ENCODE results near the gene P3H2. TPM values are rescaled to one million over a fixed set of nuclear protein-coding genes. Genes with fewer than 3 reads are reported as not detected.
A peak's percentile ranks its signal among the peaks of the same experiment; 100 is the strongest.

Gene P3H2
- total and polyA plus RNA-seq, 2 experiments from 2014 or later: 8.2 to 24.2 TPM

- H3K9me3 Mint-ChIP-seq: no peaks in the 10 kb centered on the region
- peaks cover 75% of the 10 kb centered on the region for H3K4me1 Mint-ChIP-seq
- Histone ChIP-seq H3K4me1 (ENCODE audit: insufficient read depth) (peaks cover 64% of the 10 kb centered on the region), H3F3A (replicated peaks; ENCODE audit: low read depth) (no peaks in the 10 kb centered on the region), H3K27me3 (ENCODE audit: insufficient read depth) (no peaks in the 10 kb centered on the region), H3K4me3 (0 out of 2 replicates have a peak overlapping the region, but pooled peaks have one; percentile 3), H3K79me2 (replicated peaks; ENCODE audit: insufficient read depth) (no peaks in the 10 kb centered on the region), H3K4me2 (peak overlapping the region; percentile 15), H3K27ac (ENCODE audit: low read depth) (peak overlapping the region; percentile 92), H2AFZ (no peak overlapping the region), H3K36me3 (ENCODE audit: insufficient read depth) (no peaks in the 10 kb centered on the region), H3K9me2 (ENCODE audit: insufficient read depth) (no peaks in the 10 kb centered on the region), H4K20me1 (replicated peaks; ENCODE audit: insufficient read depth) (no peaks in the 10 kb centered on the region)
- no peaks in the 10 kb centered on the region for H3K36me3 Mint-ChIP-seq (ENCODE audit: low read depth)
- DNase-seq (ENCODE audit: low spot score) (peak; percentile 94), ATAC-seq (peak; percentile 94)
- TF ChIP-seq REST (IDR thresholded peaks at IDR 0.05; ENCODE audit: unreplicated experiment) (peak; percentile 3), EZH2phosphoT487 (IDR thresholded peaks at IDR 0.05; ENCODE audit: unreplicated experiment) (no peak), POLR2AphosphoS5 (IDR thresholded peaks at IDR 0.05; ENCODE audit: low read depth) (0 out of 2 replicates have a peak, but pooled peaks have one; percentile 30), NANOG (IDR thresholded peaks at IDR 0.05; ENCODE audit: borderline replicate concordance) (peak; percentile 99)
- TF ChIP-seq, protein P1, sequence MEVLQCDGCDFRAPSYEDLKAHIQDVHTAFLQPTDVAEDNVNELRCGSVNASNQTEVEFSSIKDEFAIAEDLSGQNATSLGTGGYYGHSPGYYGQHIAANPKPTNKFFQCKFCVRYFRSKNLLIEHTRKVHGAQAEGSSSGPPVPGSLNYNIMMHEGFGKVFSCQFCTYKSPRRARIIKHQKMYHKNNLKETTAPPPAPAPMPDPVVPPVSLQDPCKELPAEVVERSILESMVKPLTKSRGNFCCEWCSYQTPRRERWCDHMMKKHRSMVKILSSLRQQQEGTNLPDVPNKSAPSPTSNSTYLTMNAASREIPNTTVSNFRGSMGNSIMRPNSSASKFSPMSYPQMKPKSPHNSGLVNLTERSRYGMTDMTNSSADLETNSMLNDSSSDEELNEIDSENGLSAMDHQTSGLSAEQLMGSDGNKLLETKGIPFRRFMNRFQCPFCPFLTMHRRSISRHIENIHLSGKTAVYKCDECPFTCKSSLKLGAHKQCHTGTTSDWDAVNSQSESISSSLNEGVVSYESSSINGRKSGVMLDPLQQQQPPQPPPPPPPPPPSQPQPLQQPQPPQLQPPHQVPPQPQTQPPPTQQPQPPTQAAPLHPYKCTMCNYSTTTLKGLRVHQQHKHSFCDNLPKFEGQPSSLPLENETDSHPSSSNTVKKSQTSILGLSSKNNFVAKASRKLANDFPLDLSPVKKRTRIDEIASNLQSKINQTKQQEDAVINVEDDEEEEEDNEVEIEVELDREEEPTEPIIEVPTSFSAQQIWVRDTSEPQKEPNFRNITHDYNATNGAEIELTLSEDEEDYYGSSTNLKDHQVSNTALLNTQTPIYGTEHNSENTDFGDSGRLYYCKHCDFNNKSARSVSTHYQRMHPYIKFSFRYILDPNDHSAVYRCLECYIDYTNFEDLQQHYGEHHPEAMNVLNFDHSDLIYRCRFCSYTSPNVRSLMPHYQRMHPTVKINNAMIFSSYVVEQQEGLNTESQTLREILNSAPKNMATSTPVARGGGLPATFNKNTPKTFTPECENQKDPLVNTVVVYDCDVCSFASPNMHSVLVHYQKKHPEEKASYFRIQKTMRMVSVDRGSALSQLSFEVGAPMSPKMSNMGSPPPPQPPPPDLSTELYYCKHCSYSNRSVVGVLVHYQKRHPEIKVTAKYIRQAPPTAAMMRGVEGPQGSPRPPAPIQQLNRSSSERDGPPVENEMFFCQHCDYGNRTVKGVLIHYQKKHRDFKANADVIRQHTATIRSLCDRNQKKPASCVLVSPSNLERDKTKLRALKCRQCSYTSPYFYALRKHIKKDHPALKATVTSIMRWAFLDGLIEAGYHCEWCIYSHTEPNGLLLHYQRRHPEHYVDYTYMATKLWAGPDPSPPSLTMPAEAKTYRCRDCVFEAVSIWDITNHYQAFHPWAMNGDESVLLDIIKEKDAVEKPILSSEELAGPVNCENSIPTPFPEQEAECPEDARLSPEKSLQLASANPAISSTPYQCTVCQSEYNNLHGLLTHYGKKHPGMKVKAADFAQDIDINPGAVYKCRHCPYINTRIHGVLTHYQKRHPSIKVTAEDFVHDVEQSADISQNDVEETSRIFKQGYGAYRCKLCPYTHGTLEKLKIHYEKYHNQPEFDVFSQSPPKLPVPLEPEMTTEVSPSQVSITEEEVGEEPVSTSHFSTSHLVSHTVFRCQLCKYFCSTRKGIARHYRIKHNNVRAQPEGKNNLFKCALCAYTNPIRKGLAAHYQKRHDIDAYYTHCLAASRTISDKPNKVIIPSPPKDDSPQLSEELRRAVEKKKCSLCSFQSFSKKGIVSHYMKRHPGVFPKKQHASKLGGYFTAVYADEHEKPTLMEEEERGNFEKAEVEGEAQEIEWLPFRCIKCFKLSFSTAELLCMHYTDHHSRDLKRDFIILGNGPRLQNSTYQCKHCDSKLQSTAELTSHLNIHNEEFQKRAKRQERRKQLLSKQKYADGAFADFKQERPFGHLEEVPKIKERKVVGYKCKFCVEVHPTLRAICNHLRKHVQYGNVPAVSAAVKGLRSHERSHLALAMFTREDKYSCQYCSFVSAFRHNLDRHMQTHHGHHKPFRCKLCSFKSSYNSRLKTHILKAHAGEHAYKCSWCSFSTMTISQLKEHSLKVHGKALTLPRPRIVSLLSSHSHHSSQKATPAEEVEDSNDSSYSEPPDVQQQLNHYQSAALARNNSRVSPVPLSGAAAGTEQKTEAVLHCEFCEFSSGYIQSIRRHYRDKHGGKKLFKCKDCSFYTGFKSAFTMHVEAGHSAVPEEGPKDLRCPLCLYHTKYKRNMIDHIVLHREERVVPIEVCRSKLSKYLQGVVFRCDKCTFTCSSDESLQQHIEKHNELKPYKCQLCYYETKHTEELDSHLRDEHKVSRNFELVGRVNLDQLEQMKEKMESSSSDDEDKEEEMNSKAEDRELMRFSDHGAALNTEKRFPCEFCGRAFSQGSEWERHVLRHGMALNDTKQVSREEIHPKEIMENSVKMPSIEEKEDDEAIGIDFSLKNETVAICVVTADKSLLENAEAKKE (CRISPR knock-in tag; IDR thresholded peaks at IDR 0.05): peak; percentile 57; the same call in 1 of the 2 replicates
- H3K4me3 Mint-ChIP-seq: peak overlapping the region; percentile 50
- H3K27ac Mint-ChIP-seq: peak overlapping the region; percentile 98
- H3K27me3 Mint-ChIP-seq (ENCODE audit: insufficient read depth, low read depth, poor library complexity): peaks cover 2% of the 10 kb centered on the region
Measured at GRCh38 chr3:190041333-190042041, 79.2 kb downstream of the P3H2 start.

All from GM23338 (cell line).